Non-pigmented ciliary epithelial cell (primary cell): ENCODE data around the gene C1QTNF7.

Experiments used
- DNase-seq: peaks from one replicate; pipeline ENCODE4 v3.0.0-alpha.2; 2010; ENCODE audit warnings: low read depth

C1QTNF7 gene

GRCh38 chr4:15457406-15458201, 29.8 kb downstream of the C1QTNF7 start:
- no peak for DNase-seq

GRCh38 chr4:15458616-15459015, 30.8 kb downstream of the C1QTNF7 start:
- no peak for DNase-seq

GRCh38 chr4:15459706-15460105, 31.9 kb downstream of the C1QTNF7 start:
- no peak for DNase-seq

GRCh38 chr4:15466596-15466995, 38.8 kb downstream of the C1QTNF7 start:
- no peak for DNase-seq

- DNase-seq = no peak
Measured at GRCh38 chr4:15469402-15470127, 41.7 kb downstream of the C1QTNF7 start, which contains the start of gene CC2D2A. Gene CC2D2A, plus strand, starts transcription at chr4:15469882. Its CDS starts 6,051 bp downstream, at chr4:15475933.

DNA sequence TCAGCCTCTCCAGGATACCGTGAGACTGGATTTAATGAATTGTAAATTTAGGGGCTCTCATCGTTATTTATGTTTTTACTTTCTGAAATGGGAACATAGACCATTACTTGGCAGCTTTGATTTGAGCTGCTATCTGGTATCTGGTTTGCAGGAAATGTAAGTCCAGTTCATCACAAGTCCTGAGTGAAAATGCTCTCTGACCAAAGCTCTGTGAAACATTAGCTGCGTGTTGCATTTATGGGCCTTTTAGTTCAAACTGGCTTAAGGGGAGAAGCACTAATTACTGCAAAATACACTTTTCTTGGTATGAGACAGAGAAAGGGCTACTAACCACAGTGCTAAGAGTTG, 42.3 kb downstream of the C1QTNF7 start:
- no peak for DNase-seq

- DNase-seq = no peak
Measured at GRCh38 chr4:15476396-15476795, 48.6 kb downstream of the C1QTNF7 start.

GRCh38 chr4:15478724-15479088, 50.9 kb downstream of the C1QTNF7 start:
- DNase-seq = no peak

DNA sequence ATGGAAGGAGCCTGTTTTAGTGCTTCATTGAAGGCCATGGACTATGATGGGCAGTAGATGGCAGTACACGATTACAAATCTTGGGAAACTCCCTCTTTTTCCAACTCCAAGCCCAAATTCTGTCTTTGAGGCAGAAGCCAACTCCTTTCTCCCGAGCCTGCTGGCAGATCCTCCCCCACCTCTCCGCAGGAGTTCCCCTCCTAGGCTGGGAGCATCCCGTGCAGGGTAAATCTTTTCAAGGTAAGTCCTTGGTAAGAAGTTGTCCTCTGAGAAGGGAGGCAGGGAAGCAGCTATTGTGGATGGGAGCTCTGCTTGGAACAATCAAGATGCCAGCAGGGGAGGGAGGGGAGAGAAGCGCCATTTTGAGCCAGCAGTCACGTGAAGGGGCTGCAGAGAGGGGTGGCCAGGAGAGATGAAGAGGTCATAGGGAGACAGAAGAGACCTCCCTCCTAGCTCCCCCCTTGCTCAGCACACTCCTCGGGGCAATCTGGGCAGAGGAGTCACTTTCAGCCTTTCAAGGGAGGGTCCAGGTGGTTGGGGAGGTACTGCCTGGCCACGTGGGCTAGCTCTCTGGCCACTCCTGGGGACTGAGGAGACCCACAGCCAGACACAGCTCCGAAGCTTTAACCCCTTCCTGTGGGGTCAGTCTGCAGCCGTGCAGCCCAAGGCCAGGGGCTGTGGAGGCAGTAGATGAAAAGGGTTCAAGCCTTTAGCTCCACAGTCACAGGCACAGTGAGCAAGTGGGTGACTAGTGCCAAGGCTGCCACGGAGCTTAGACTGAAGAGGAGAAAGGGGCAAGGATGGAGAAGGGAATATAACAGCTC, 51.5 kb downstream of the C1QTNF7 start:
- no peak for DNase-seq

DNA sequence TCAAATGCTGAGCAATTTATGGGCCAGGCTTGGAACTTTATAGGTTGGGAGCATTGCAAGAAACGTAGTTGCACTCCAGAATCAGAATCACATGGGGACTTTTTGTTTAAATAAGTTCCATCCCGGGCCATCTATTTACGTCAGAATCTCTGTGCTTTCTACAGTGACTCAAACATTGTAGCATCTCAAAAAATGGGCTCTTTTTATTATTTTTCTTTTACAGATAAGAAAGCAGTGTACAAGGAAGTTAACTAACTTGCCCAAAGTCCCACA, 52.0 kb downstream of the C1QTNF7 start:
- no peak for DNase-seq

- DNase-seq = no peak
Measured at GRCh38 chr4:15481961-15482745, 54.3 kb downstream of the C1QTNF7 start.

DNA sequence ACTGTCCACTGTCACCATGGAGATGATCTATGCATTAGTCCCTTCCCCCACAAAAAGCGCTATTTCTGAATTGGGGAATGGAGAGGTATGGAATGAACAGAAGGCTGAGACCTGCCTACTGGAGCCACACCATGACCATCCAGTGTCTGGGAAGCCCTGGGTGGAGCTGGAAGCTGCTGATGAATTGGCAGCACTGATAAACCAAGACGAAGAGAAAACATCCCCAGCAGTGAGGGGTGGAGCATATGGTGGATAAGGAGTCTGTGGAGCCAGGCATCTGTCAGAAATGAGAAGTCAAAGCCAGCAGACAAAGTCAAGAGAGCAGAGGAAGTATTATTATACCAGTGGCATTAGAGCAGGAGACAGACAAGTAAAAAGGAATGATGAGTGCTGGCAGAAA, 55.0 kb downstream of the C1QTNF7 start:
- no peak for DNase-seq

DNA sequence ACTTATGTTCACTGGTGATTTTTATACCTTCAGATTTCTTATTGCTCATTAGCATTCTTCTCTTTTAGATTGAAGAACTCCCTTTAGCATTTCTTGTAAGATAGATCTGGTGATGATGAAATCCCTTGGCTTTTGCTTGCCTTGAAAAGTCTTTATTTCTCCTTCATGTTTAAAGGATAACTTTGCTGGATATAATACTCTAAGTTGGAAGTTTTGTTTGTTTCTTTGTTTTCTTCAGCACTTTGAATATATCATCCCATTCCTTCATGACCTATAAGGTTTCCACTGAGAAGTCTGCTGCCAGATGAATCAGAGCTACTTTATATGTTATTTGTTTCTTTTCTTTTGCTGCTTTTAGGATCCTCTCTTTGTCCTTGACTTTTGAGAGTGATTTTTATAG, 60.3 kb downstream of the C1QTNF7 start:
- DNase-seq = no peak

DNA sequence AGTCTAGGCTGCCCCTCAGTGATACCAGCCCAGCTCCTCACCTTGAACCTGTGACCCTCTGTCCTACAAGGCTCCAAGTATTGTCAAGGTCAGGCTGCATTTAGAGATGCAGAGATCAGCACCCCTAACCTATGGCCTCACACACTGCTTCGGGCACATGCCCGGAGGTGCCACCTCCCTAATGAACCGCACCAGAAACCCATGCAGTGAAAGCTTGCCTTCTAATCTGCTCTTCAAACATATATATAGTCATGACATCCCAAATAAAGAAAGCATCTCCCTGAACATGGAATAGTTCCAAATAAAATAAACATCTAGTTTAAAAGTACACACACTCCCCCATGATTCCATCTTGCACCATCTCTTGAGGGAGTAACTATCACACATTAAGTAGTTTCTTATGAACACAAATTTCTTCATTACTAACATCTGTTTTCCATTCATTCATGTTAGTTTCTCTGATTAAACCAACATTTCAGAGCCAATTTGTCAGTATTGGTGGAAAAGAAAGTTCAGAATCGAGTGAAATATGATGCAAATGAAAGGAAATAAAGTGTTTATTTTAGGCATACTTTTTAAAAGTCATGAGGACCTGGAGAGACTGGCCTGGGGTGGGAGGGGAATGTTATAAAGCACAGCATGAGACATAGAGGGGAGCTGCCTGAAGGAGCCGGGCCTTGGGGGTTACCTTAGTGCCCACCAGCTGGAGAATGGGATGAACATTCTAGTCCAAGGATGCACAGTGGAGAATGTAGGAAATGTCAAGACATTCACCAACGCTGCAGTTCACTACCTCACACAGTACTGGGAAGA, 61.0 kb downstream of the C1QTNF7 start:
- no peak for DNase-seq

DNA sequence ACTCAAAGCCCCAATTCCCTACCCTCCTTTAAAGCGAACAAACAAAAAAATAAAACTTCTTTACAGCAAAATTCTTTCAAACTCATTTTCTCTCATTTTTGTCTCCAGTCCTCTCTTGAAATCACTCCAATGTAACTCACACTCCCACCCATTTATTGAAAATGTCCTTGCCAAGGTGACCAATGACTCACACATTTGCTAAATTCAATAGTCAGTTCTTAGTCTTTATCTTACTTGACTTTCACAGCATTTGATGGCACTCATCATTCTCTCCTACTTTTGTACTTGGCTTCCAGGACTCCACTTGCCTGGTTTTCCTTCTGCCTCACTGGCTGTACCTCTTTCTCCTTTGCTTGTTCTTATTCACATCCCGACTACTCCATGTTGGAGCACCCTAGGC, 61.7 kb downstream of the C1QTNF7 start:
- no peak for DNase-seq

DNA sequence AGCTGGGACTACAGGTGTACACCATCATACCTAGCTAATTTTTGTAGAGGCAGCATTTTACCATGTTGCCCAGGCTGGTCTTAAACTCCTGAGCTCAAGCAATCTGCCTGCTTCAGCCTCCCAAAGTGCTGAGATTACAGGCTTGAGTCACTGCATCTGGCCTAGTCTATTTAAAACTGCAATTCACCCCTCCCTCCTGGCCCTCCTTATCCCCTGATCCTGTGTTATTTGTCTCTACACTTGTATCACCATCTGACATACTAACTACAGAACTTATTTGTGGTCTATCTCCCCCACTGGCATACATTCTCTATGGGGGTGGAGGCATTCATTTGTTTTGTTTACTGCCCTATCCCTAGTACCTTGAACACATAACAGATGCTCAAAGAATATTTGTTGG, 65.6 kb downstream of the C1QTNF7 start:
- DNase-seq = no peak

GRCh38 chr4:15495621-15496020, 67.8 kb downstream of the C1QTNF7 start:
- DNase-seq = no peak
